ENCODE results near the gene KLHDC8A. TPM values are rescaled to one million over a fixed set of nuclear protein-coding genes. Genes with fewer than 3 reads are reported as not detected.
"Not testable (repeated sequence)": the region's sequence is repeated elsewhere in the genome, so short reads cannot be mapped to it uniquely, and the experiment has no call there.

KLHDC8A gene
- total RNA-seq, 4 donors from 2014 or later, result 0.88 to 14.1 (median 7.5) TPM; not detected in 1

DNA sequence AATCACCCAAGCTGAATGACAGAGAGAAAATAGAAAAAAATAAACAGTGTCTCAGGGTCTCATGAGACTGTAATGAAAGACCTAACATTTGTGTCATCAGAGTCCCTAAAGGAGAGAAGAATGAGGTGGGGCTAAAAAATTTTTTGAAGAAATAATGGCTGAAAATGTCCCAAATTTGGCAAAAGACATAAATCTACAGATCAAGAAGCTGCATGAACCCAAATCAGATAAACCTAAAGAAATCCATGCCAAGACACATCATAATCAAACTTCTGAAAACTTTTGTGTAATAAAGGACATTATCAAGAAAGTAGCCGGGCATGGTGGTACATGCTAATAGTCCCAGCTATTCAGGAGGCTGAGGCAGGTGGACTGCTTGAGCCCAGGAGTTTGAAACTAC, 35.9 kb upstream of the KLHDC8A start:
- TF ChIP-seq, protein P1, sequence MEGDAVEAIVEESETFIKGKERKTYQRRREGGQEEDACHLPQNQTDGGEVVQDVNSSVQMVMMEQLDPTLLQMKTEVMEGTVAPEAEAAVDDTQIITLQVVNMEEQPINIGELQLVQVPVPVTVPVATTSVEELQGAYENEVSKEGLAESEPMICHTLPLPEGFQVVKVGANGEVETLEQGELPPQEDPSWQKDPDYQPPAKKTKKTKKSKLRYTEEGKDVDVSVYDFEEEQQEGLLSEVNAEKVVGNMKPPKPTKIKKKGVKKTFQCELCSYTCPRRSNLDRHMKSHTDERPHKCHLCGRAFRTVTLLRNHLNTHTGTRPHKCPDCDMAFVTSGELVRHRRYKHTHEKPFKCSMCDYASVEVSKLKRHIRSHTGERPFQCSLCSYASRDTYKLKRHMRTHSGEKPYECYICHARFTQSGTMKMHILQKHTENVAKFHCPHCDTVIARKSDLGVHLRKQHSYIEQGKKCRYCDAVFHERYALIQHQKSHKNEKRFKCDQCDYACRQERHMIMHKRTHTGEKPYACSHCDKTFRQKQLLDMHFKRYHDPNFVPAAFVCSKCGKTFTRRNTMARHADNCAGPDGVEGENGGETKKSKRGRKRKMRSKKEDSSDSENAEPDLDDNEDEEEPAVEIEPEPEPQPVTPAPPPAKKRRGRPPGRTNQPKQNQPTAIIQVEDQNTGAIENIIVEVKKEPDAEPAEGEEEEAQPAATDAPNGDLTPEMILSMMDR (IDR thresholded peaks at IDR 0.05), result no peak
- TF ChIP-seq POLR2A (IDR thresholded peaks at IDR 0.05), result no peak
- Histone ChIP-seq H3K4me1 (no peaks in the 10 kb centered on the region), H3K27ac (no peak overlapping the region), H3K4me3 (no peak overlapping the region), H3K36me3 (no peaks in the 10 kb centered on the region), H3K9me3 (no peaks in the 10 kb centered on the region), H3K27me3 (no peaks in the 10 kb centered on the region)
- no peak for DNase-seq
- intact Hi-C loops (cut with DNase I; ENCODE audit: low total_unique reads), result no loop called here

DNA sequence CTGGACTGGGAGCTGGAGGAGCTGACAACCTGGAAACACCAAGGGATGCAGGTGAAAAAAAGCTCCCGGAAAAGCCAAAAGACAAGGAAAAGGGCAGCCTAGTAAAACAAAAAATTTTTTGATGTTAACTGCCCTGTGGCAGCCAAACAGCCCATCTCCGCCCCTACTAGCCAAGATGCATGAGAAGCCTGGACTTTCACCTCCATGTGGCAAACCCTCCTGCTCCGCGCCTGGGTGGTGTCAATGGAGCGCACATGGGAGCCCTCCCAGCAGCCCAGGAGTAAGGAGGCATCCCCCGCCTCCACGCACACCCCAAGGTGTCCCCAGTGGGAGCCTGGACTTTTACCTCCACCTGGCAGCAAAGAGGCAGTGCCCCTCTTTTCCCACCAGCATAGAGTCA, 34.7 kb upstream of the KLHDC8A start:
- TF ChIP-seq POLR2A (IDR thresholded peaks at IDR 0.05), result no peak
- TF ChIP-seq, protein P1 (IDR thresholded peaks at IDR 0.05), result no peak
- intact Hi-C loops (cut with DNase I; ENCODE audit: low total_unique reads), result no loop called here

DNA sequence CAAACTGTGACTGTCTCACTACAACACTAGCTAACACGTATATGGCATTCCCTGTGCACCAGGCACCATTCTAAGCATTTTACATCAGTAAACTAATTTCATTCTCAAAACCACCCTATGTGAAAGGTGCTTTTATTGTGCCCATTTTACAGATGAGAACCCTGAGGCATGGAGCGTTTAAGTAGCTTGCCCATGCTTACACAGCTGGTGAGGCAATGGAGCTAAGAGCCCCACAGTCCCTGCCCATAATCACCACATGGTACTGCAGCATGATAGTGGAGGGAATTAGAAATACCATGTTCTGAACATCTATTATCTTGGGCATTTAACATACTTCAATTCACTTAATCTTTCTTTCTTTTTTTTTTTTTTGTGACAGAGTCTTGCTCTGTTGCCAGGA, 31.1 kb upstream of the KLHDC8A start:
- H3K36me3 ChIP-seq, result no peaks in the 10 kb centered on the region
- H3K4me3 ChIP-seq, result no peak overlapping the region
- no peaks in the 10 kb centered on the region for H3K4me1 ChIP-seq
- DNase-seq, result no peak
- intact Hi-C loops (cut with DNase I; ENCODE audit: low total_unique reads), result no loop called here
- no peak for TF ChIP-seq POLR2A (IDR thresholded peaks at IDR 0.05)
- TF ChIP-seq, protein P1 (IDR thresholded peaks at IDR 0.05), result no peak
- no peak overlapping the region for H3K27ac ChIP-seq
- H3K9me3 ChIP-seq, result no peaks in the 10 kb centered on the region
- H3K27me3 ChIP-seq, result no peaks in the 10 kb centered on the region

More for the DNA sequence above, 34.7 kb upstream of the KLHDC8A start:
- H3K4me1 ChIP-seq, result no peaks in the 10 kb centered on the region
- H3K27ac ChIP-seq, result no peak overlapping the region
- H3K4me3 ChIP-seq, result no peak overlapping the region
- H3K27me3 ChIP-seq, result no peaks in the 10 kb centered on the region
- no peaks in the 10 kb centered on the region for H3K9me3 ChIP-seq
- no peaks in the 10 kb centered on the region for H3K36me3 ChIP-seq
- no peak for DNase-seq

DNA sequence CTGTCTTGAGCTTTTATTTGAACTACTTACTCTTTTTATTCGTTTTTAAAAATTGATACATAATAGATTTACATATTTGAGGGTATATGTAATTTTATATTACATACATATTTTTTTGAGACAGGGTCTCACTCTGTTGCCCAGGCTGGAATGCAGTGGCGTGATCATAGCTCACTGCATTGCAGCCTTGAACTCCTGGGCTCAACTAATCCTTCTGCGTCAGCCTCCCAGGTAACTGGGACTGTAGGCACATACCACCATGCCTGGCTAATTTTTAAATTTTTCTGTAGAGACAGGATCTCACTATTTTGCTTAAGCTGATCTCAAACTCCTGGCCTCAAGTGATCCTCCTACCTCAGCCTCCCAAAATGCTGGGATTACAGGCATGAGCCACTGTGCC, 26.3 kb upstream of the KLHDC8A start:
- H3K4me3 ChIP-seq; intact Hi-C loops (cut with DNase I; ENCODE audit: low total_unique reads); DNase-seq; H3K9me3 ChIP-seq; H3K27me3 ChIP-seq; H3K27ac ChIP-seq; H3K36me3 ChIP-seq; H3K4me1 ChIP-seq: not testable (repeated sequence)

DNA sequence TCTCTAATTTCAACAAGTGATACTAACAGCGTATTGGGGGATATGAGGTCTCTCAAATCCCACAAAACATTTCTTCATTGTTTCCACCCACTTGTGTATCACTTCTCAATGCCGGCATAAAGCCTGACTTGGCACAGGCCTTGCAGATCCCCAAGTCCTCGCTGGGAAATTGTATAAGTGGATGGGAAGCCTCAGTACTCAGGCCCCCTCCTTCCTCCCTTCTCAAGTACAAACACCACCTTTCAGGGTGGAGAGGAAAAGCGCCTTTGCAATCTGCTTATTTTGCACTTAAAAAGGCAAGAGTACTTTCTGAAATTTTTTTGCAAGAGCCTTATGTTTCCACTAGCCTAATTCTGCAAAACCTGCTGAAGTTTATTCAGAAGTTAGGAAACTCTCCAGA, 25.8 kb upstream of the KLHDC8A start:
- no peaks in the 10 kb centered on the region for H3K4me1 ChIP-seq
- no peaks in the 10 kb centered on the region for H3K36me3 ChIP-seq
- H3K27me3 ChIP-seq, result no peaks in the 10 kb centered on the region
- TF ChIP-seq POLR2A (IDR thresholded peaks at IDR 0.05), result no peak
- TF ChIP-seq, protein P1 (IDR thresholded peaks at IDR 0.05), result no peak
- no peaks in the 10 kb centered on the region for H3K9me3 ChIP-seq
- intact Hi-C loops (cut with DNase I; ENCODE audit: low total_unique reads), result no loop called here
- no peak for DNase-seq
- H3K4me3 ChIP-seq, result no peak overlapping the region
- no peak overlapping the region for H3K27ac ChIP-seq

DNA sequence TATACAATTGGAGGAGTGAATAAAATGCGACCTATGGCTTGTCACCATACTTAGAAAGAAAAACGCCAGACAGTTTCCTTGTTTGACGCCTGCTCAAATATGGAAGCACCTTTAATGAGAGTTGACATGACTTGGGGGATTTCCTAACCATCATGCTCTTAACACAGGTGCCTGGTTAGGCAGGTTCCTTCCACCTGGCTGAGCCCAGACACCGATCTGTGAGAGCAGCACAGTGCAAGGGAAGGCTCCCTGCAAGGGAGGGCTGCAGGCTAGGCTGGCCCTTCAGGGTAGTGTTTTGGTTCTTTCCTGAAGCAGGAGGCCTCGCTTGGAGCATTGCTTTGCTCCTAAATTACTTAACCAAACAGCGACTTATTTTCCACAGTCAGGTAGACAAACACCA, 24.6 kb upstream of the KLHDC8A start:
- DNase-seq, result no peak
- TF ChIP-seq, protein P1 (IDR thresholded peaks at IDR 0.05), result no peak
- no peak for TF ChIP-seq POLR2A (IDR thresholded peaks at IDR 0.05)
- Histone ChIP-seq H3K36me3 (no peaks in the 10 kb centered on the region), H3K27me3 (no peaks in the 10 kb centered on the region), H3K4me1 (no peaks in the 10 kb centered on the region), H3K4me3 (no peak overlapping the region), H3K27ac (no peak overlapping the region), H3K9me3 (no peaks in the 10 kb centered on the region)
- intact Hi-C loops (cut with DNase I; ENCODE audit: low total_unique reads), result no loop called here
